Naive thymus-derived CD8-positive, alpha-beta T cell (primary cell): ENCODE results near the gene SH3GL2. TPM values are rescaled to one million over a fixed set of nuclear protein-coding genes. Genes with fewer than 3 reads are reported as not detected.

Experiments
- ATAC-seq, 2 donors: fragments of 150-1000 bp; cut with Tn5 transposase in 1 of 2; sonication (Bioruptor Pico), chemical (Tn5 transposase) in 1 of 2; 1 replicate in 1 of 2; 2 replicates in 1 of 2; pipeline ENCODE4 v1.10.0; 2021; ENCODE audit warnings: mild to moderate bottlenecking in 2 of 2, moderate library complexity in 2 of 2
- POLR2A ChIA-PET: fragments of 350-600 bp; sonication (Branson Sonifier 250); formaldehyde crosslinking; loops from one replicate; lab custom pipeline; 2021; ENCODE audit warnings: antibody characterized with exemption; lab: Charles Lee
- DNase-seq, 10 donors: peaks; one replicate each; pipeline versions ENCODE4 v3.0.0 to v3.0.0-alpha.2; 2020 to 2022
- H3K27ac Mint-ChIP-seq, 10 donors: one replicate each; pipeline ENCODE4 v1.8.0; 2020 to 2022; ENCODE audit warnings: mild to moderate bottlenecking in 10 of 10, mixed read lengths in 10 of 10, moderate library complexity in 4 of 10, inconsistent platforms in 1 of 10
- H3K27me3 Mint-ChIP-seq, 5 donors: one replicate each; pipeline ENCODE4 v1.8.0; 2021 to 2022; ENCODE audit warnings: mixed read lengths in 5 of 5
- H3K36me3 Mint-ChIP-seq, 3 donors: one replicate each; pipeline ENCODE4 v1.8.0; 2020 to 2022; ENCODE audit warnings: mixed read lengths in 3 of 3, mild to moderate bottlenecking in 2 of 3, inconsistent platforms in 1 of 3
- H3K4me1 Mint-ChIP-seq, 4 donors: one replicate each; pipeline ENCODE4 v1.8.0; 2021 to 2022; ENCODE audit warnings: mixed read lengths in 4 of 4
- H3K4me3 Mint-ChIP-seq, 10 donors: one replicate each; pipeline ENCODE4 v1.8.0; 2020 to 2022; ENCODE audit warnings: mild to moderate bottlenecking in 10 of 10, mixed read lengths in 10 of 10, moderate library complexity in 6 of 10, inconsistent platforms in 1 of 10
- H3K9me3 Mint-ChIP-seq, 9 donors: one replicate each; pipeline ENCODE4 v1.8.0; 2020 to 2022; ENCODE audit warnings: mixed read lengths in 9 of 9, mild to moderate bottlenecking in 3 of 9, inconsistent platforms in 1 of 9, moderate library complexity in 1 of 9
- polyA plus RNA-seq, 3 donors: library from polyadenylated mRNA; unstranded; fragments of 300-500 nt; fragmentation: Illumina TruSeq; gene quantifications; one replicate each; pipeline ENCODE4 v1.2.3, GENCODE V29; 2021
- total RNA-seq, 8 experiments: library from RNA in 2 of 8; stranded (reverse) in 2 of 8; gene quantifications; one replicate each; pipeline ENCODE4 v1.2.3 and lab custom pipeline; 2021 to 2026

Gene SH3GL2
- total and polyA plus RNA-seq, 5 experiments from 2014 or later: not detected

GRCh38 chr9:17810728-17811571, 232.1 kb downstream of the SH3GL2 start:
- ATAC-seq: no peak

GRCh38 chr9:17813798-17814197, 234.9 kb downstream of the SH3GL2 start:
- DNase-seq (no peak), ATAC-seq (no peak)
- POLR2A ChIA-PET: no interaction called here
- no peaks in the 10 kb centered on the region for H3K36me3 Mint-ChIP-seq
- H3K4me3 Mint-ChIP-seq: no peak overlapping the region
- no peaks in the 10 kb centered on the region for H3K4me1 Mint-ChIP-seq
- peaks cover 0 to 4% (median 0%) of the 10 kb centered on the region in 9 donors for H3K9me3 Mint-ChIP-seq
- H3K27me3 Mint-ChIP-seq: peaks cover 0 to 22% (median 5%) of the 10 kb centered on the region in 5 donors
- H3K27ac Mint-ChIP-seq: no peak overlapping the region

More at GRCh38 chr9:17810728-17811571, 232.1 kb downstream of the SH3GL2 start:
- H3K27me3 Mint-ChIP-seq: peaks cover 0 to 25% (median 7%) of the 10 kb centered on the region in 5 donors
- DNase-seq: peak in 2 of 10 donors; percentile 3 to 5
- no peak overlapping the region for H3K4me3 Mint-ChIP-seq
- no peaks in the 10 kb centered on the region for H3K36me3 Mint-ChIP-seq
- peaks cover 0 to 3% (median 0%) of the 10 kb centered on the region in 9 donors for H3K9me3 Mint-ChIP-seq
- H3K27ac Mint-ChIP-seq: no peak overlapping the region
- H3K4me1 Mint-ChIP-seq: no peaks in the 10 kb centered on the region
- POLR2A ChIA-PET: no interaction called here

GRCh38 chr9:17816431-17817027, 237.7 kb downstream of the SH3GL2 start:
- H3K27ac Mint-ChIP-seq: no peak overlapping the region

GRCh38 chr9:17824191-17824590, 245.3 kb downstream of the SH3GL2 start:
- Mint-ChIP-seq H3K27me3 (peaks cover 0 to 10% (median 0%) of the 10 kb centered on the region in 5 donors), H3K4me3 (no peak overlapping the region), H3K9me3 (peaks cover 0 to 19% (median 6%) of the 10 kb centered on the region in 9 donors), H3K4me1 (no peaks in the 10 kb centered on the region), H3K36me3 (peaks cover 0 to 5% (median 0%) of the 10 kb centered on the region in 3 donors), H3K27ac (no peak overlapping the region)
- DNase-seq (no peak), ATAC-seq (no peak)
- POLR2A ChIA-PET: no interaction called here

More at GRCh38 chr9:17816431-17817027, 237.7 kb downstream of the SH3GL2 start:
- Mint-ChIP-seq H3K4me3 (no peak overlapping the region), H3K36me3 (peaks cover 0 to 5% (median 0%) of the 10 kb centered on the region in 3 donors), H3K27me3 (peaks cover 0 to 20% (median 5%) of the 10 kb centered on the region in 5 donors), H3K4me1 (no peaks in the 10 kb centered on the region), H3K9me3 (peaks cover 0 to 10% (median 6%) of the 10 kb centered on the region in 9 donors)
- ATAC-seq (no peak), DNase-seq (no peak)
- POLR2A ChIA-PET: no interaction called here

- peaks cover 0 to 10% (median 0%) of the 10 kb centered on the region in 5 donors for H3K27me3 Mint-ChIP-seq
- DNase-seq (no peak), ATAC-seq (no peak)
- H3K4me3 Mint-ChIP-seq: no peak overlapping the region
- H3K36me3 Mint-ChIP-seq: peaks cover 0 to 5% (median 0%) of the 10 kb centered on the region in 3 donors
- peaks cover 0 to 19% (median 6%) of the 10 kb centered on the region in 9 donors for H3K9me3 Mint-ChIP-seq
- POLR2A ChIA-PET: no interaction called here
- H3K27ac Mint-ChIP-seq: no peak overlapping the region
- no peaks in the 10 kb centered on the region for H3K4me1 Mint-ChIP-seq
Measured at GRCh38 chr9:17824616-17825264, 245.9 kb downstream of the SH3GL2 start.

GRCh38 chr9:17825265-17825659, 246.4 kb downstream of the SH3GL2 start:
- Mint-ChIP-seq H3K4me3 (no peak overlapping the region), H3K36me3 (peaks cover 0 to 3% (median 0%) of the 10 kb centered on the region in 3 donors), H3K9me3 (peaks cover 0 to 14% (median 5%) of the 10 kb centered on the region in 9 donors), H3K27ac (no peak overlapping the region), H3K27me3 (peaks cover 0 to 10% (median 2%) of the 10 kb centered on the region in 5 donors), H3K4me1 (no peaks in the 10 kb centered on the region)
- POLR2A ChIA-PET: no interaction called here
- no peak for ATAC-seq
- DNase-seq: no peak

GRCh38 chr9:17829064-17829463, 250.2 kb downstream of the SH3GL2 start:
- Mint-ChIP-seq H3K27ac (no peak overlapping the region), H3K4me1 (no peaks in the 10 kb centered on the region), H3K4me3 (no peak overlapping the region), H3K36me3 (no peaks in the 10 kb centered on the region), H3K9me3 (peaks cover 0 to 8% (median under 1%) of the 10 kb centered on the region in 9 donors), H3K27me3 (peaks cover 0 to 10% (median 6%) of the 10 kb centered on the region in 5 donors)
- no peak for ATAC-seq
- no peak for DNase-seq
- POLR2A ChIA-PET: no interaction called here

- Mint-ChIP-seq H3K27me3 (peaks cover 0 to 10% (median 6%) of the 10 kb centered on the region in 5 donors), H3K9me3 (peaks cover 0 to 4% (median 0%) of the 10 kb centered on the region in 9 donors), H3K4me3 (no peak overlapping the region), H3K27ac (no peak overlapping the region), H3K36me3 (no peaks in the 10 kb centered on the region), H3K4me1 (no peaks in the 10 kb centered on the region)
- ATAC-seq (no peak), DNase-seq (no peak)
- POLR2A ChIA-PET: no interaction called here
Measured at GRCh38 chr9:17829812-17830385, 251.0 kb downstream of the SH3GL2 start.

GRCh38 chr9:17832812-17833211, 253.9 kb downstream of the SH3GL2 start:
- H3K4me3 Mint-ChIP-seq: no peak overlapping the region
- DNase-seq: no peak
- ATAC-seq: no peak
- no peak overlapping the region for H3K27ac Mint-ChIP-seq
- no peaks in the 10 kb centered on the region for H3K4me1 Mint-ChIP-seq
- peaks cover 0 to 10% (median 0%) of the 10 kb centered on the region in 9 donors for H3K9me3 Mint-ChIP-seq
- no peaks in the 10 kb centered on the region for H3K36me3 Mint-ChIP-seq
- H3K27me3 Mint-ChIP-seq: peaks cover 0 to 10% (median 6%) of the 10 kb centered on the region in 5 donors
- POLR2A ChIA-PET: no interaction called here

- Mint-ChIP-seq H3K9me3 (peaks cover 0 to 10% (median 0%) of the 10 kb centered on the region in 9 donors), H3K36me3 (no peaks in the 10 kb centered on the region), H3K4me3 (no peak overlapping the region), H3K27ac (no peak overlapping the region), H3K4me1 (no peaks in the 10 kb centered on the region), H3K27me3 (peaks cover 0 to 8% (median 1%) of the 10 kb centered on the region in 5 donors)
- POLR2A ChIA-PET: no interaction called here
- ATAC-seq (no peak), DNase-seq (no peak)
Measured at GRCh38 chr9:17833846-17834245, 255.0 kb downstream of the SH3GL2 start.

- no peaks in the 10 kb centered on the region for H3K4me1 Mint-ChIP-seq
- DNase-seq: no peak
- H3K9me3 Mint-ChIP-seq: peaks cover 0 to 10% (median 2%) of the 10 kb centered on the region in 9 donors
- peaks cover 0 to under 1% (median 0%) of the 10 kb centered on the region in 5 donors for H3K27me3 Mint-ChIP-seq
- no peaks in the 10 kb centered on the region for H3K36me3 Mint-ChIP-seq
- POLR2A ChIA-PET: no interaction called here
- no peak for ATAC-seq
- H3K4me3 Mint-ChIP-seq: no peak overlapping the region
- H3K27ac Mint-ChIP-seq: no peak overlapping the region
Measured at GRCh38 chr9:17837965-17838364, 259.1 kb downstream of the SH3GL2 start.

GRCh38 chr9:17839776-17840175, 260.9 kb downstream of the SH3GL2 start:
- no peak for DNase-seq
- Mint-ChIP-seq H3K4me1 (no peaks in the 10 kb centered on the region), H3K27me3 (peaks cover 0 to 10% (median 0%) of the 10 kb centered on the region in 5 donors), H3K4me3 (no peak overlapping the region), H3K9me3 (peaks cover 0 to 21% (median 9%) of the 10 kb centered on the region in 9 donors), H3K36me3 (no peaks in the 10 kb centered on the region), H3K27ac (no peak overlapping the region)
- POLR2A ChIA-PET: no interaction called here
- no peak for ATAC-seq
